ENCODE results near the gene SLK. TPM values are rescaled to one million over a fixed set of nuclear protein-coding genes. Genes with fewer than 3 reads are reported as not detected.

The SLK gene
- total and polyA plus RNA-seq, 2 experiments from 2014 or later = 13.8 to 43.6 TPM

- 92% methylated on average over 6 of the region's 6 CpGs for WGBS (ENCODE audit: low lambda C conversion rate, missing lambda C conversion rate)
- no peaks in the 10 kb centered on the region for H4K20me1 ChIP-seq (ENCODE audit: insufficient read depth, poor library complexity, severe bottlenecking)
These were observed 94.3 kb downstream of the SLK start for GRCh38 chr10:104061196-104061595.

GRCh38 chr10:104065748-104066147, 98.8 kb downstream of the SLK start:
- H3K4me2 ChIP-seq = no peak overlapping the region
- H3K27ac ChIP-seq = no peak overlapping the region
- no peak overlapping the region for H3K4me3 ChIP-seq
- TF ChIP-seq EZH2 (IDR thresholded peaks at IDR 0.05; ENCODE audit: borderline replicate concordance) (no peak), CTCF (IDR thresholded peaks at IDR 0.05; ENCODE audit: poor library complexity) (no peak), EZH2phosphoT487 (IDR thresholded peaks at IDR 0.05; ENCODE audit: low read depth, severe bottlenecking, unreplicated experiment) (no peak)
- H3K27me3 ChIP-seq = no peaks in the 10 kb centered on the region
- H3K36me3 ChIP-seq (replicated peaks; ENCODE audit: insufficient read depth, low read depth) = no peaks in the 10 kb centered on the region
- no peaks in the 10 kb centered on the region for H3K79me2 ChIP-seq
- no peak for DNase-seq (ENCODE audit: low spot score)
- no peak overlapping the region for H2AFZ ChIP-seq
- H4K20me1 ChIP-seq (ENCODE audit: insufficient read depth, poor library complexity, severe bottlenecking) = no peaks in the 10 kb centered on the region
- H3K9me3 ChIP-seq (ENCODE audit: low read depth) = no peaks in the 10 kb centered on the region
- WGBS (ENCODE audit: low lambda C conversion rate, missing lambda C conversion rate) = 96% methylated on average over 1 of the region's 1 CpG
- no peaks in the 10 kb centered on the region for H3K9me2 ChIP-seq (replicated peaks; ENCODE audit: insufficient read depth)
- peaks cover 6% of the 10 kb centered on the region for H3K4me1 ChIP-seq (ENCODE audit: insufficient read depth)

More at GRCh38 chr10:104061196-104061595, 94.3 kb downstream of the SLK start:
- no peaks in the 10 kb centered on the region for H3K4me1 ChIP-seq (ENCODE audit: insufficient read depth)
- no peaks in the 10 kb centered on the region for H3K9me2 ChIP-seq (replicated peaks; ENCODE audit: insufficient read depth)
- no peaks in the 10 kb centered on the region for H3K9me3 ChIP-seq (ENCODE audit: low read depth)
- no peak overlapping the region for H3K4me2 ChIP-seq
- no peaks in the 10 kb centered on the region for H3K27me3 ChIP-seq
- DNase-seq (ENCODE audit: low spot score) = no peak
- no peaks in the 10 kb centered on the region for H3K79me2 ChIP-seq
- H3K4me3 ChIP-seq = no peak overlapping the region
- no peak for TF ChIP-seq EZH2 (IDR thresholded peaks at IDR 0.05; ENCODE audit: borderline replicate concordance)
- no peak for TF ChIP-seq CTCF (IDR thresholded peaks at IDR 0.05; ENCODE audit: poor library complexity)
- no peak for TF ChIP-seq EZH2phosphoT487 (IDR thresholded peaks at IDR 0.05; ENCODE audit: low read depth, severe bottlenecking, unreplicated experiment)
- no peak overlapping the region for H3K27ac ChIP-seq
- H3K36me3 ChIP-seq (replicated peaks; ENCODE audit: insufficient read depth, low read depth) = no peaks in the 10 kb centered on the region
- H2AFZ ChIP-seq = no peak overlapping the region

- H3K4me2 ChIP-seq = no peak overlapping the region
- no peak overlapping the region for H3K4me3 ChIP-seq
- 67% methylated on average over 7 of the region's 7 CpGs for WGBS (ENCODE audit: low lambda C conversion rate, missing lambda C conversion rate)
- no peak overlapping the region for H2AFZ ChIP-seq
- DNase-seq (ENCODE audit: low spot score) = no peak
- no peaks in the 10 kb centered on the region for H4K20me1 ChIP-seq (ENCODE audit: insufficient read depth, poor library complexity, severe bottlenecking)
- no peak for TF ChIP-seq EZH2phosphoT487 (IDR thresholded peaks at IDR 0.05; ENCODE audit: low read depth, severe bottlenecking, unreplicated experiment)
- TF ChIP-seq CTCF (IDR thresholded peaks at IDR 0.05; ENCODE audit: poor library complexity) = no peak
- no peak for TF ChIP-seq EZH2 (IDR thresholded peaks at IDR 0.05; ENCODE audit: borderline replicate concordance)
- H3K27me3 ChIP-seq = peaks cover under 1% of the 10 kb centered on the region
- H3K4me1 ChIP-seq (ENCODE audit: insufficient read depth) = peaks cover 6% of the 10 kb centered on the region
- H3K36me3 ChIP-seq (replicated peaks; ENCODE audit: insufficient read depth, low read depth) = no peaks in the 10 kb centered on the region
- H3K27ac ChIP-seq = no peak overlapping the region
- no peaks in the 10 kb centered on the region for H3K9me3 ChIP-seq (ENCODE audit: low read depth)
- H3K9me2 ChIP-seq (replicated peaks; ENCODE audit: insufficient read depth) = no peaks in the 10 kb centered on the region
- no peaks in the 10 kb centered on the region for H3K79me2 ChIP-seq
These were observed 100.0 kb downstream of the SLK start for GRCh38 chr10:104066945-104067344.

- Histone ChIP-seq H2AFZ (peak overlapping the region; percentile 59), H3K4me1 (ENCODE audit: insufficient read depth) (peaks cover 6% of the 10 kb centered on the region), H3K9me2 (replicated peaks; ENCODE audit: insufficient read depth) (no peaks in the 10 kb centered on the region), H3K36me3 (replicated peaks; ENCODE audit: insufficient read depth, low read depth) (no peaks in the 10 kb centered on the region), H3K27ac (peak overlapping the region; percentile 23), H4K20me1 (ENCODE audit: insufficient read depth, poor library complexity, severe bottlenecking) (no peaks in the 10 kb centered on the region), H3K27me3 (peaks cover 5% of the 10 kb centered on the region), H3K4me3 (no peak overlapping the region), H3K79me2 (no peaks in the 10 kb centered on the region), H3K9me3 (ENCODE audit: low read depth) (no peaks in the 10 kb centered on the region), H3K4me2 (peak overlapping the region; percentile 76)
- TF ChIP-seq EZH2 (IDR thresholded peaks at IDR 0.05; ENCODE audit: borderline replicate concordance) = no peak
- no peak for TF ChIP-seq EZH2phosphoT487 (IDR thresholded peaks at IDR 0.05; ENCODE audit: low read depth, severe bottlenecking, unreplicated experiment)
- no peak for TF ChIP-seq CTCF (IDR thresholded peaks at IDR 0.05; ENCODE audit: poor library complexity)
- WGBS (ENCODE audit: low lambda C conversion rate, missing lambda C conversion rate) = 23% methylated on average over 12 of the region's 12 CpGs
- DNase-seq (ENCODE audit: low spot score) = peak; percentile 28
These were observed 100.6 kb downstream of the SLK start for GRCh38 chr10:104067525-104067924.
